Cerebellar nuclear complex (tissue), 1 donor: ENCODE measurements around the gene LIN52.

Experiments
- DNase-seq, 2 experiments: peaks; one replicate each; lab custom pipeline; 2025; lab: John Stamatoyannopoulos, UW

The LIN52 gene, protein sequence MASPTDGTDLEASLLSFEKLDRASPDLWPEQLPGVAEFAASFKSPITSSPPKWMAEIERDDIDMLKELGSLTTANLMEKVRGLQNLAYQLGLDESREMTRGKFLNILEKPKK

GRCh38 chr14:74084277-74085046 lies at the start of gene LIN52, which contains the start of gene ALDH6A1:
TSS of gene LIN52 (plus strand) at chr14:74084956. CDS start at chr14:74084975, 19 bp downstream.
TSS of gene ALDH6A1 (minus strand) at chr14:74084453. CDS start at chr14:74084394, 59 bp downstream.
- DNase-seq = peak; percentile 99 to 100

- no peak for DNase-seq
Measured at GRCh38 chr14:74035556-74035955, 49.2 kb upstream of the LIN52 start.

- peak in 1 of 2 experiments; percentile 16 for DNase-seq
Measured at GRCh38 chr14:74038020-74038859, 46.5 kb upstream of the LIN52 start.

DNA sequence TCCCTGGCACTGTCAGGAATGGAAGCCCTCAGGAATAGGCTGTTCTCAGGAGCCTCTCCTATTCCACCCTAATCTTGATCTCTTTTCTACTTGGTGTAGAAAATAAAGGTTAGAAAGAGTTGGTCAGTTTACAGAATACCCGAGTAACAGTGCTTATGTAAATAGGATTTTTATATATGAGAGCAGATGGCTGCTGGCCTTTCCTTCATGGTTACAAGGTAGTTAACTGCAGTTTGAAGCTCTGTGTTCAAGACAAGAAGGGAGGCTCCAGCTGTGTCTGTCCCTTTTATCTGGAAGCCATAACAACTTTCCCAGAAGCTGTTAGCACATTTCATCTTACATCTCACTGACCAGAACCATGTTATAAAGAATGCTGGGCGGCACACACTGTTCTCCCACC lies 42.5 kb upstream of the LIN52 start:
- no peak for DNase-seq

- DNase-seq = no peak
Measured at GRCh38 chr14:74045522-74045921, 39.2 kb upstream of the LIN52 start.

GRCh38 chr14:74048281-74048680 lies 36.5 kb upstream of the LIN52 start:
- no peak for DNase-seq

DNA sequence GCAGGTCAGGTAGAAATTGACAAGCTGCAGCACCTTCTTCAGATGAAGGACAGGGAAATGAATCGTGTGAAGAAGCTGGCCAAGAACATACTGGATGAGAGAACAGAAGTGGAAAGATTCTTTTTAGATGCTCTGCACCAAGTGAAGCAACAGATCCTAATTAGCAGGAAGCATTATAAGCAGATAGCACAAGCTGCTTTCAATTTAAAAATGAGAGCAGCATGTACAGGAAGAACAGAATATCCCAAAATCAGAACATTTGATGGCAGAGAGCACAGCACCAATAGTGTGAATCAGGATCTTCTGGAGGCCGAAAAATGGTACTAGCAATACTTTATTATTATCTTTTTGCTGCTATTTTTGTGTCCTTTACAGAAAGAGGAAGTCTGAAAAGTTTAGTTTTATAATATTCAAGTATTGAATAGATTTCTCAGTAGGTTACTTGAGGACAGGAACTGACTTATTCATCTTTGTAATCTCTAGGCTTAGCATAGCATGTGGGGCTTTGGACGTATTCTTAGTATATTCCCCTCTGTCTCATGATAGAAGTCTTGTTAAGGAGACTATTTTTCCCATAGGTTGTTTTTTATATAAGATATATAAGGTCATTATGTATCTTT lies 34.8 kb upstream of the LIN52 start:
- DNase-seq = no peak

GRCh38 chr14:74062809-74063150 lies 22.0 kb upstream of the LIN52 start:
- no peak for DNase-seq

GRCh38 chr14:74064426-74064825 lies 20.3 kb upstream of the LIN52 start:
- DNase-seq = no peak

GRCh38 chr14:74064883-74065282 lies 19.9 kb upstream of the LIN52 start:
- no peak for DNase-seq

- DNase-seq = no peak
Measured at GRCh38 chr14:74065746-74066575, 18.8 kb upstream of the LIN52 start.

- DNase-seq = no peak
Measured at GRCh38 chr14:74077401-74077800, 7.4 kb upstream of the LIN52 start.

DNA sequence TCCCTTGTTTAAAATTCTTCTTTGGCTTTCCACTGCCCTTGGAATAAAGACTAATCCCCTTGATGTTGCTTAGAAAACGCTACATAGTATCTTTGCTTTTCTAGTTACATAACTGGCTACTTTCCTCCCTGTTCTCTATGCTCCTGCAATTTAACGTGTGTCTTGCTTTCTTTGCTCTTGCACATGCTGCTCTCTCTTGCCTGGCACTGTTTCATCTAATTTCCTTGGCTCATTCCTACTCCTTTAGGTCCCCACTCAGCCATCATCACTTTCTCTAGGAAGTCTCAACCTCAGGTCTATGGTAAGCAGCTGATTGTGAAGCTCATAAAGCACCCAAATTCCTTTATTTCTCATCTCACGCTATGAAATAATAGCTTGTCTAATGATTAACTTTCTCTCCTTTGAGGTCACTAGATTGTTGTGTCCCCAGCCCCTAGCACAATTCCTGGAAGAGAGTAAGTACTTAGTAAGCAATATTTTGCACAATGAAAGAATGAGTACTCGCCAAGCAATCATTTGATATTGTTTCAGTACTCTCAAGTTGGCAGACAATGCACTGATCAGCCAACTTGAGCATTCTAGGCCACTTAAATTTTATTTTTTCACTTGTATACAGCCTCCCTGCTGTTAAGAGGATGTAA lies 3.8 kb upstream of the LIN52 start:
- no peak for DNase-seq

- no peak for DNase-seq
Measured at GRCh38 chr14:74081491-74081890, 3.3 kb upstream of the LIN52 start.

- DNase-seq = no peak
Measured at GRCh38 chr14:74083161-74083560, 1.6 kb upstream of the LIN52 start.

GRCh38 chr14:74083784-74084276 lies 926 bp upstream of the LIN52 start:
- no peak for DNase-seq

- no peak for DNase-seq
Measured at GRCh38 chr14:74085047-74085637, 386 bp downstream of the LIN52 start.

- DNase-seq = no peak
Measured at GRCh38 chr14:74085828-74086227, 1.1 kb downstream of the LIN52 start.

DNA sequence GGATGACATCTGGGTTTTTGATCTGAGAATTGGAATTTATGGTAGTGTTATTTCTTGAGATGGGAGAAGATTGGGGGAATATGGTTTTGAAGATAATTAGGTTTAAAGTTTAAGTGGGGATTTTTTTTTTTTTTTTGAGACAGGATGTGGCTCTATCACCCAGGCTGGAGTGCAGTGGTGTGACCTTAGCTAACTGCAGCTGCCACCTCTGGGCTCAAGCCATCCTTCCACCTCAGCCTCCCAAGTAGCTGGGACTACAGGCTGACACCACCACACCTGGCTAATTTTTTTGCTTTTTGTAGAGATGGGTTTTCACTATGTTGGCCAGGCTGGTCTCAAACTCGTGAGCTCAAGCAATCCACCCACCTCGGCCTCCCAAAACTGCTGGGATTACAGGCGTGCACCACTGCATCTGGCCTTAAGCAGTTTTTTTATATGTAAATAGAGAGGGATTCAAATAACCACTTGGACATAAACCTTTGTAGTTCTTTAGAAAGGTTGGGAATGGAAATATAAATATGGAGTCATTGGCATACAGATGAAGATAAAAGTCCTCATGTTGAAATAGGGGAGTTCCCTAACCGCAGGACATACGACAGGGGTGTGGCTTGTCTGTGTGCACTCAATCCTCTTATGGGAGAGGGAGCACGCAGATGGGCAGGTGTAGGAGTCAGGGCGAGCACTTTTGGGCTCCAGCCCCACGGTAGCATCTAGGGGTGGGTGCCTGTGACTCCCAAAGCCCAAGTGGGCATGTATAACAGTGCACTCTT lies 4.7 kb downstream of the LIN52 start:
- DNase-seq = no peak

GRCh38 chr14:74105381-74105780 lies 20.6 kb downstream of the LIN52 start:
- DNase-seq = no peak
